Lung (tissue), 12 donors: Measurements from ENCODE around the gene TMEM218. TPM values are rescaled to one million over a fixed set of nuclear protein-coding genes. Genes with fewer than 3 reads are reported as not detected.

Experiments
- ATAC-seq: fragments of 200-7000 bp; cut with Tn5 transposase; one replicate; pipeline ENCODE4 v1.9.1; 2020; ENCODE audit warnings: moderate number of reproducible peaks; ENCODE audit not compliant: insufficient read depth, low FRiP score
- DNase-seq, 3 donors: peaks; one replicate each; pipeline ENCODE4 v3.0.0-alpha.2; 2013 to 2017
- H3K27ac ChIP-seq, 2 donors: one replicate each; pipeline ENCODE4 v1.5.1; 2013; ENCODE audit warnings: mild to moderate bottlenecking in 2 of 2, moderate library complexity in 2 of 2, control low read depth in 1 of 2, inconsistent platforms in 1 of 2, low read depth in 1 of 2, low read length in 1 of 2
- H3K27me3 ChIP-seq, 3 donors: one replicate each; pipeline ENCODE4 v1.5.1; 2013; ENCODE audit warnings: low read length in 2 of 3; ENCODE audit not compliant: control insufficient read depth in 3 of 3, insufficient read depth in 3 of 3
- H3K36me3 ChIP-seq, 4 donors: one replicate each; pipeline ENCODE4 v1.5.1; 2013; ENCODE audit warnings: low read length in 4 of 4, mild to moderate bottlenecking in 1 of 4, moderate library complexity in 1 of 4; ENCODE audit not compliant: control insufficient read depth in 4 of 4, insufficient read depth in 4 of 4
- H3K4me1 ChIP-seq, 5 donors: one replicate each; pipeline ENCODE4 v1.5.1; 2013; ENCODE audit warnings: low read length in 5 of 5, mild to moderate bottlenecking in 2 of 5, moderate library complexity in 1 of 5; ENCODE audit not compliant: control insufficient read depth in 5 of 5, insufficient read depth in 5 of 5
- H3K4me3 ChIP-seq: one replicate; pipeline ENCODE4 v1.5.1; 2013; ENCODE audit warnings: mild to moderate bottlenecking, control low read depth, moderate library complexity
- H3K9ac ChIP-seq, 2 donors: one replicate each; pipeline ENCODE4 v1.5.1; 2013; ENCODE audit warnings: low read length in 2 of 2, control low read depth in 1 of 2; ENCODE audit not compliant: insufficient read depth in 1 of 2
- H3K9me3 ChIP-seq, 4 donors: one replicate each; pipeline ENCODE4 v1.5.1; 2013; ENCODE audit warnings: low read length in 3 of 4, mild to moderate bottlenecking in 1 of 4, moderate library complexity in 1 of 4; ENCODE audit not compliant: control insufficient read depth in 4 of 4, insufficient read depth in 3 of 4
- CTCF ChIP-seq: IDR thresholded peaks from 2 replicates; pipeline ENCODE4 v1.5.1; 2012; ENCODE audit warnings: mild to moderate bottlenecking; ENCODE audit errors: control extremely low read depth, extremely low read depth
- WGBS, 2 donors: extraction: QIAGEN DNeasy Blood & Tissue Kit; methylation state at CpG; one replicate each; pipeline ENCODE4 v1.1.7; 2013; 5-methylcytosine and 5-hydroxymethylcytosine counted together
- polyA plus RNA-seq, 2 donors: library from polyadenylated mRNA; stranded (reverse); fragments of 200-250 nt; gene quantifications; one replicate each; pipeline ENCODE4 v1.2.1, GENCODE V29; 2013
- total RNA-seq, 2 donors: library from RNA; depleted of rRNA in 1 of 2; stranded (reverse); fragments of >200 nt in 1 of 2; gene quantifications; one replicate each; pipeline ENCODE4 v1.2.1, GENCODE V29; 2014 to 2021
- donor health status: control.
- donor health status: control.
- donor health status: Bipolar disorder and iron deficiency.
- donor health status: healthy.
- donor health status: DM: yes; HTN: yes; CAD: no.

Gene TMEM218
- total and polyA plus RNA-seq, 4 donors = 23.3 to 39.9 (median 27.4) TPM

GRCh38 chr11:125136001-125136400 lies 24.6 kb upstream of the TMEM218 start:
- no peak overlapping the region for H3K4me3 ChIP-seq
- TF ChIP-seq CTCF = no peak
- ATAC-seq (no peak), DNase-seq (no peak)
- H3K9me3 ChIP-seq = peaks cover 0 to 2% (median 0%) of the 10 kb centered on the region in 4 donors
- H3K9ac ChIP-seq = no peak overlapping the region
- no peaks in the 10 kb centered on the region for H3K36me3 ChIP-seq
- no peak overlapping the region for H3K27ac ChIP-seq
- H3K27me3 ChIP-seq = no peaks in the 10 kb centered on the region
- H3K4me1 ChIP-seq = peaks cover 0 to 17% (median 0%) of the 10 kb centered on the region in 5 donors

- Histone ChIP-seq H3K36me3 (no peaks in the 10 kb centered on the region), H3K4me1 (peaks cover 0 to 6% (median 0%) of the 10 kb centered on the region in 5 donors), H3K9ac (no peak overlapping the region), H3K9me3 (no peaks in the 10 kb centered on the region), H3K27me3 (no peaks in the 10 kb centered on the region), H3K4me3 (no peak overlapping the region), H3K27ac (no peak overlapping the region)
- 85 to 93% methylated on average over 7 of the region's 7 CpGs for WGBS, 2 donors
- DNase-seq (no peak), ATAC-seq (no peak)
- no peak for TF ChIP-seq CTCF
Observed at GRCh38 chr11:125132596-125132995, 21.2 kb upstream of the TMEM218 start.

- no peak for TF ChIP-seq CTCF
- Histone ChIP-seq H3K9ac (no peak overlapping the region), H3K27ac (no peak overlapping the region), H3K9me3 (no peaks in the 10 kb centered on the region), H3K4me3 (no peak overlapping the region), H3K27me3 (no peaks in the 10 kb centered on the region), H3K4me1 (peaks cover 0 to 6% (median 0%) of the 10 kb centered on the region in 5 donors), H3K36me3 (no peaks in the 10 kb centered on the region)
- DNase-seq = no peak
- 76 to 83% methylated on average over 1 of the region's 1 CpG for WGBS, 2 donors
- ATAC-seq = no peak
Observed at GRCh38 chr11:125132071-125132470, 20.6 kb upstream of the TMEM218 start.

GRCh38 chr11:125129316-125129993 lies 18.0 kb upstream of the TMEM218 start:
- DNase-seq (peak in 1 of 3 donors; percentile 14), ATAC-seq (no peak)
- Histone ChIP-seq H3K36me3 (no peaks in the 10 kb centered on the region), H3K9ac (no peak overlapping the region), H3K4me1 (peaks cover 0 to 6% (median 0%) of the 10 kb centered on the region in 5 donors), H3K27me3 (no peaks in the 10 kb centered on the region), H3K9me3 (no peaks in the 10 kb centered on the region), H3K27ac (no peak overlapping the region), H3K4me3 (no peak overlapping the region)
- no peak for TF ChIP-seq CTCF
- WGBS, 2 donors = 73 to 76% methylated on average over 22 of the region's 22 CpGs
